Measurements from ENCODE around the gene CCDC91. TPM values are rescaled to one million over a fixed set of nuclear protein-coding genes. Genes with fewer than 3 reads are reported as not detected.

The CCDC91 gene
- total RNA-seq, 1 experiment from 2014 or later = 26.9 TPM

- TF ChIP-seq REST (IDR thresholded peaks at IDR 0.05; ENCODE audit: insufficient read depth in 1 of 2, low read depth in 2 of 2, low read length in 1 of 2) (no peak), SIN3A (IDR thresholded peaks at IDR 0.05; ENCODE audit: borderline replicate concordance, insufficient read depth, low read depth, low read length) (no peak), TCF7L2 (IDR thresholded peaks at IDR 0.05; ENCODE audit: low read depth, low read length) (no peak), POLR2AphosphoS5 (IDR thresholded peaks at IDR 0.05; ENCODE audit: low read depth, low read length) (no peak)
- DNase-seq (ENCODE audit: low read depth, low spot score) = no peak
- Histone ChIP-seq H3K36me3 (ENCODE audit: control insufficient read depth, insufficient read depth, low read length) (no peaks in the 10 kb centered on the region), H3K4me3 (ENCODE audit: low read depth in 2 of 2, low read length in 2 of 2) (no peak overlapping the region), H3K9me3 (ENCODE audit: control insufficient read depth, insufficient read depth, low read depth, low read length) (no peaks in the 10 kb centered on the region), H3K27ac (ENCODE audit: low read length) (no peak overlapping the region), H3K27me3 (ENCODE audit: control insufficient read depth, insufficient read depth, low read length) (no peaks in the 10 kb centered on the region), H3K4me1 (ENCODE audit: control insufficient read depth, insufficient read depth, low read length) (no peaks in the 10 kb centered on the region)
- intact Hi-C loops (cut with micrococcal nuclease; ENCODE audit: unreplicated experiment) = no loop called here
- ChIA-PET POLR2A (no interaction called here), CTCF (no interaction called here)
- no peak for ATAC-seq
- BruUV-seq (replicated peaks) = no TSS peak
- in situ Hi-C loops (cut with HindIII; ENCODE audit: low pct_unique_long_range_greater_than_20kb, low sequenced_read_pairs) = no loop called here
Measured at GRCh38 chr12:28349196-28349595, 158.9 kb downstream of the CCDC91 start.

DNA sequence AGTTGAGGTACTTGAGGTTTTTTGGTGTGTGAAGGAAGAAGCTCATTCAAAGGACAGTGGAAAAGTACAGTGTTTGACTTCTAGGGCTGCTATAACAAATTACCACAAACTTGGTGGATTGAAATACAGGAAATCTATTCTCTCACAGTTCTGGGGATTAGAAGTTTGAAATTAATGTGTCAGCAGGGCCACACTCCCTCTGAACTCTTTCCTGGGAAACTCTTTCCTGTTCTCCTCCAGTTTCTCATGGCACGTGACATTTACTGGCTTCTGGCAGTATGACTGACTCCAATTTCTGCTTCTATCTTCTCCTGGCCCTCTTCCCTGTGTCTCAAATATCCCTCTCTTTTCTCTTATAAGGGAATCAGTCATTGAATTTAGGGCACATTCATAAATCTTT lies 160.2 kb downstream of the CCDC91 start:
- no TSS peak for BruUV-seq (replicated peaks)
- Histone ChIP-seq H3K4me3 (ENCODE audit: low read depth in 2 of 2, low read length in 2 of 2) (no peak overlapping the region), H3K27me3 (ENCODE audit: control insufficient read depth, insufficient read depth, low read length) (no peaks in the 10 kb centered on the region), H3K27ac (ENCODE audit: low read length) (no peak overlapping the region), H3K9me3 (ENCODE audit: control insufficient read depth, insufficient read depth, low read depth, low read length) (no peaks in the 10 kb centered on the region), H3K36me3 (ENCODE audit: control insufficient read depth, insufficient read depth, low read length) (no peaks in the 10 kb centered on the region), H3K4me1 (ENCODE audit: control insufficient read depth, insufficient read depth, low read length) (no peaks in the 10 kb centered on the region)
- intact Hi-C loops (cut with micrococcal nuclease; ENCODE audit: unreplicated experiment) (no loop called here), in situ Hi-C loops (cut with HindIII; ENCODE audit: low pct_unique_long_range_greater_than_20kb, low sequenced_read_pairs) (no loop called here)
- CTCF ChIA-PET = no interaction called here
- POLR2A ChIA-PET = no interaction called here
- no peak for TF ChIP-seq SIN3A (IDR thresholded peaks at IDR 0.05; ENCODE audit: borderline replicate concordance, insufficient read depth, low read depth, low read length)
- TF ChIP-seq REST (IDR thresholded peaks at IDR 0.05; ENCODE audit: insufficient read depth in 1 of 2, low read depth in 2 of 2, low read length in 1 of 2) = no peak
- TF ChIP-seq CTCF (IDR thresholded peaks at IDR 0.05) = no peak
- TF ChIP-seq POLR2AphosphoS5 (IDR thresholded peaks at IDR 0.05; ENCODE audit: low read depth, low read length) = no peak
- no peak for TF ChIP-seq TCF7L2 (IDR thresholded peaks at IDR 0.05; ENCODE audit: low read depth, low read length)
- no peak for ATAC-seq
- no peak for DNase-seq (ENCODE audit: low read depth, low spot score)
